Karpas-422 (cell line): Measurements from ENCODE around the gene ABR. TPM values are rescaled to one million over a fixed set of nuclear protein-coding genes. Genes with fewer than 3 reads are reported as not detected.

ENCODE experiments used
- DNase-seq: peaks from one replicate; pipeline ENCODE4 v3.0.0-alpha.2; 2015
- H2AFZ ChIP-seq: fragments of 200-600 bp; sonication (generic); 2 replicates; pipeline ENCODE4 v1.6.1; 2014; ENCODE audit warnings: antibody characterized with exemption, low read length, mixed read lengths
- H3K27ac ChIP-seq: fragments of 200-600 bp; sonication (generic); 2 replicates; pipeline ENCODE4 v1.5.1; 2014; ENCODE audit warnings: mild to moderate bottlenecking, low read length, moderate library complexity
- H3K27me3 ChIP-seq: fragments of 200-600 bp; sonication (generic); 2 replicates; pipeline ENCODE4 v1.6.1; 2014; ENCODE audit warnings: low read length, mixed read lengths
- H3K36me3 ChIP-seq: fragments of 200-600 bp; sonication (generic); 2 replicates; pipeline ENCODE4 v1.6.1; 2014; ENCODE audit warnings: low read length, mixed read lengths; ENCODE audit not compliant: insufficient read depth
- H3K4me1 ChIP-seq: fragments of 200-600 bp; sonication (generic); 2 replicates; pipeline ENCODE4 v1.6.1; 2014; ENCODE audit warnings: mild to moderate bottlenecking, low read length, mixed read lengths
- H3K4me2 ChIP-seq: fragments of 200-600 bp; sonication (generic); 2 replicates; pipeline ENCODE4 v1.6.1; 2014; ENCODE audit warnings: low read length, low read depth, mild to moderate bottlenecking; ENCODE audit not compliant: poor library complexity, severe bottlenecking
- H3K4me3 ChIP-seq: fragments of 200-600 bp; sonication (generic); 2 replicates; pipeline ENCODE4 v1.5.1; 2014; ENCODE audit warnings: mild to moderate bottlenecking, antibody characterized with exemption, low read length, mixed read lengths
- H3K79me2 ChIP-seq: fragments of 200-600 bp; sonication (generic); 2 replicates; pipeline ENCODE4 v1.6.1; 2014; ENCODE audit warnings: mild to moderate bottlenecking, low read length, mixed read lengths
- H3K9ac ChIP-seq: fragments of 200-600 bp; sonication (generic); 2 replicates; pipeline ENCODE4 v1.6.0; 2014; ENCODE audit warnings: low read length
- H3K9me2 ChIP-seq: fragments of 200-600 bp; sonication (generic), shearing (Covaris generic); replicated peaks from 2 replicates; pipeline ENCODE4 v1.6.0; 2014; ENCODE audit warnings: mild to moderate bottlenecking, low read length, moderate library complexity; ENCODE audit not compliant: insufficient read depth
- H3K9me3 ChIP-seq: fragments of 300-700, 200-600 bp; sonication (generic); 2 replicates; pipeline ENCODE4 v1.6.1; 2014; ENCODE audit warnings: low read length, mixed read lengths
- H4K20me1 ChIP-seq: fragments of 200-600 bp; sonication (generic); 2 replicates; pipeline ENCODE4 v1.6.1; 2014; ENCODE audit warnings: mild to moderate bottlenecking, antibody characterized with exemption, low read length, low read depth; ENCODE audit not compliant: insufficient read depth
- total RNA-seq: library from RNA; depleted of rRNA; stranded (reverse); fragments of >200 nt; shearing (Covaris generic); gene quantifications from 2 replicates; pipeline ENCODE4 v1.2.3, GENCODE V29; 2014; ENCODE audit warnings: low replicate concordance

Gene ABR
- total RNA-seq, 1 experiment from 2014 or later, result 113 TPM

GRCh38 chr17:1174263-1174880, 5.4 kb downstream of the ABR start:
- DNase-seq, result no peak
- no peaks in the 10 kb centered on the region for H3K9me3 ChIP-seq
- H3K27me3 ChIP-seq, result no peaks in the 10 kb centered on the region
- H3K27ac ChIP-seq, result no peak overlapping the region
- peaks cover 99% of the 10 kb centered on the region for H3K79me2 ChIP-seq
- H3K4me3 ChIP-seq, result no peak overlapping the region
- H3K9ac ChIP-seq, result no peak overlapping the region
- peaks cover 32% of the 10 kb centered on the region for H3K36me3 ChIP-seq
- H2AFZ ChIP-seq, result no peak overlapping the region
- H3K9me2 ChIP-seq, result no peaks in the 10 kb centered on the region
- no peak overlapping the region for H3K4me2 ChIP-seq
- peaks cover 81% of the 10 kb centered on the region for H4K20me1 ChIP-seq
- peaks cover 21% of the 10 kb centered on the region for H3K4me1 ChIP-seq

- no peaks in the 10 kb centered on the region for H3K9me3 ChIP-seq
- peaks cover 82% of the 10 kb centered on the region for H4K20me1 ChIP-seq
- no peak for DNase-seq
- no peak overlapping the region for H3K9ac ChIP-seq
- no peak overlapping the region for H3K27ac ChIP-seq
- peaks cover 32% of the 10 kb centered on the region for H3K36me3 ChIP-seq
- H3K4me2 ChIP-seq, result no peak overlapping the region
- no peak overlapping the region for H3K4me3 ChIP-seq
- no peaks in the 10 kb centered on the region for H3K9me2 ChIP-seq
- no peak overlapping the region for H2AFZ ChIP-seq
- H3K79me2 ChIP-seq, result peaks cover 99% of the 10 kb centered on the region
- no peaks in the 10 kb centered on the region for H3K27me3 ChIP-seq
- H3K4me1 ChIP-seq, result peaks cover 15% of the 10 kb centered on the region
Observed at GRCh38 chr17:1173432-1174262, 6.1 kb downstream of the ABR start.

- Histone ChIP-seq H3K79me2 (peaks cover 99% of the 10 kb centered on the region), H3K27me3 (no peaks in the 10 kb centered on the region), H4K20me1 (peaks cover 78% of the 10 kb centered on the region), H3K27ac (no peak overlapping the region), H3K9ac (no peak overlapping the region), H3K4me3 (no peak overlapping the region), H3K9me3 (no peaks in the 10 kb centered on the region), H3K4me1 (no peaks in the 10 kb centered on the region; the same call in 1 of the 2 replicates), H3K9me2 (no peaks in the 10 kb centered on the region), H3K4me2 (no peak overlapping the region), H3K36me3 (peaks cover 21% of the 10 kb centered on the region), H2AFZ (no peak overlapping the region)
- no peak for DNase-seq
Observed at GRCh38 chr17:1171953-1172352, 7.8 kb downstream of the ABR start.

GRCh38 chr17:1170739-1171138, 9.0 kb downstream of the ABR start:
- H3K36me3 ChIP-seq, result peaks cover 14% of the 10 kb centered on the region
- H2AFZ ChIP-seq, result no peak overlapping the region
- H3K9ac ChIP-seq, result no peak overlapping the region
- no peak overlapping the region for H3K4me3 ChIP-seq
- peaks cover 99% of the 10 kb centered on the region for H3K79me2 ChIP-seq
- no peaks in the 10 kb centered on the region for H3K27me3 ChIP-seq
- no peaks in the 10 kb centered on the region for H3K4me1 ChIP-seq
- no peak overlapping the region for H3K27ac ChIP-seq
- no peaks in the 10 kb centered on the region for H3K9me3 ChIP-seq
- peak; percentile 52 for DNase-seq
- H3K9me2 ChIP-seq, result no peaks in the 10 kb centered on the region
- no peak overlapping the region for H3K4me2 ChIP-seq
- H4K20me1 ChIP-seq, result peaks cover 77% of the 10 kb centered on the region

- Histone ChIP-seq H3K4me2 (no peak overlapping the region), H2AFZ (no peak overlapping the region), H3K9ac (no peak overlapping the region), H4K20me1 (peaks cover 78% of the 10 kb centered on the region), H3K4me1 (no peaks in the 10 kb centered on the region), H3K27me3 (no peaks in the 10 kb centered on the region), H3K9me3 (no peaks in the 10 kb centered on the region), H3K4me3 (no peak overlapping the region), H3K79me2 (peaks cover 99% of the 10 kb centered on the region), H3K36me3 (peaks cover 14% of the 10 kb centered on the region), H3K9me2 (no peaks in the 10 kb centered on the region), H3K27ac (no peak overlapping the region)
- no peak for DNase-seq
Observed at GRCh38 chr17:1169929-1170312, 9.9 kb downstream of the ABR start.

- no peaks in the 10 kb centered on the region for H3K4me1 ChIP-seq
- H3K9me3 ChIP-seq, result no peaks in the 10 kb centered on the region
- no peak overlapping the region for H2AFZ ChIP-seq
- H3K79me2 ChIP-seq, result peaks cover 99% of the 10 kb centered on the region
- peaks cover 79% of the 10 kb centered on the region for H4K20me1 ChIP-seq
- H3K9ac ChIP-seq, result no peak overlapping the region
- H3K9me2 ChIP-seq, result no peaks in the 10 kb centered on the region
- H3K36me3 ChIP-seq, result peaks cover 11% of the 10 kb centered on the region
- H3K27me3 ChIP-seq, result no peaks in the 10 kb centered on the region
- no peak overlapping the region for H3K27ac ChIP-seq
- no peak overlapping the region for H3K4me3 ChIP-seq
- H3K4me2 ChIP-seq, result no peak overlapping the region
- no peak for DNase-seq
Observed at GRCh38 chr17:1169221-1169928, 10.4 kb downstream of the ABR start.

- H3K4me1 ChIP-seq, result no peaks in the 10 kb centered on the region
- H3K79me2 ChIP-seq, result peaks cover 94% of the 10 kb centered on the region
- no peak overlapping the region for H3K4me2 ChIP-seq
- H4K20me1 ChIP-seq, result peaks cover 73% of the 10 kb centered on the region
- no peaks in the 10 kb centered on the region for H3K9me2 ChIP-seq
- H3K27ac ChIP-seq, result no peak overlapping the region
- no peak overlapping the region for H2AFZ ChIP-seq
- H3K4me3 ChIP-seq, result no peak overlapping the region
- H3K27me3 ChIP-seq, result no peaks in the 10 kb centered on the region
- H3K36me3 ChIP-seq, result peaks cover 6% of the 10 kb centered on the region
- H3K9ac ChIP-seq, result no peak overlapping the region
- DNase-seq, result no peak
- no peaks in the 10 kb centered on the region for H3K9me3 ChIP-seq
Observed at GRCh38 chr17:1168533-1169220, 11.1 kb downstream of the ABR start.

- Histone ChIP-seq H3K27me3 (no peaks in the 10 kb centered on the region), H3K36me3 (peaks cover 11% of the 10 kb centered on the region), H3K4me2 (no peak overlapping the region), H3K79me2 (peaks cover 90% of the 10 kb centered on the region), H3K9me2 (no peaks in the 10 kb centered on the region), H3K9me3 (no peaks in the 10 kb centered on the region), H3K4me3 (no peak overlapping the region), H2AFZ (no peak overlapping the region), H3K9ac (no peak overlapping the region), H4K20me1 (peaks cover 73% of the 10 kb centered on the region), H3K4me1 (no peaks in the 10 kb centered on the region), H3K27ac (no peak overlapping the region)
- DNase-seq, result no peak
Observed at GRCh38 chr17:1166276-1166675, 13.5 kb downstream of the ABR start.
